ENCODE data around the gene MYBBP1A. TPM values are rescaled to one million over a fixed set of nuclear protein-coding genes. Genes with fewer than 3 reads are reported as not detected.
A peak's percentile ranks its signal among the peaks of the same experiment; 100 is the strongest.

MYBBP1A gene
- total and polyA plus RNA-seq, 12 donors: 18.7 to 30.3 (median 23.4) TPM

GRCh38 chr17:4569591-4569990 lies 14.4 kb upstream of the MYBBP1A start:
- H3K4me1 ChIP-seq: peaks cover 0 to 18% (median 7%) of the 10 kb centered on the region in 9 donors
- H3K27ac ChIP-seq: no peak overlapping the region
- H3K4me3 ChIP-seq: no peak overlapping the region
- TF ChIP-seq, protein P1, sequence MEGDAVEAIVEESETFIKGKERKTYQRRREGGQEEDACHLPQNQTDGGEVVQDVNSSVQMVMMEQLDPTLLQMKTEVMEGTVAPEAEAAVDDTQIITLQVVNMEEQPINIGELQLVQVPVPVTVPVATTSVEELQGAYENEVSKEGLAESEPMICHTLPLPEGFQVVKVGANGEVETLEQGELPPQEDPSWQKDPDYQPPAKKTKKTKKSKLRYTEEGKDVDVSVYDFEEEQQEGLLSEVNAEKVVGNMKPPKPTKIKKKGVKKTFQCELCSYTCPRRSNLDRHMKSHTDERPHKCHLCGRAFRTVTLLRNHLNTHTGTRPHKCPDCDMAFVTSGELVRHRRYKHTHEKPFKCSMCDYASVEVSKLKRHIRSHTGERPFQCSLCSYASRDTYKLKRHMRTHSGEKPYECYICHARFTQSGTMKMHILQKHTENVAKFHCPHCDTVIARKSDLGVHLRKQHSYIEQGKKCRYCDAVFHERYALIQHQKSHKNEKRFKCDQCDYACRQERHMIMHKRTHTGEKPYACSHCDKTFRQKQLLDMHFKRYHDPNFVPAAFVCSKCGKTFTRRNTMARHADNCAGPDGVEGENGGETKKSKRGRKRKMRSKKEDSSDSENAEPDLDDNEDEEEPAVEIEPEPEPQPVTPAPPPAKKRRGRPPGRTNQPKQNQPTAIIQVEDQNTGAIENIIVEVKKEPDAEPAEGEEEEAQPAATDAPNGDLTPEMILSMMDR (IDR thresholded peaks at IDR 0.05): no peak
- no peaks in the 10 kb centered on the region for H3K36me3 ChIP-seq
- no peak for DNase-seq
- WGBS, 2 donors: 90 to 94% methylated on average over 1 of the region's 1 CpG
- H3K27me3 ChIP-seq: no peaks in the 10 kb centered on the region
- ATAC-seq: no peak
- H3K9me3 ChIP-seq: no peaks in the 10 kb centered on the region
- intact Hi-C loops (cut with DNase I): loop anchor here in 3 of 10 donors (5.0 kb wide), 3 partner anchors 33 to 147 kb away; no protein-coding TSS in a partner anchor

GRCh38 chr17:4566785-4567184 lies 11.6 kb upstream of the MYBBP1A start:
- no peaks in the 10 kb centered on the region for H3K27me3 ChIP-seq
- TF ChIP-seq, protein P1 (IDR thresholded peaks at IDR 0.05): peak; percentile 77 to 85 (median 80)
- intact Hi-C loops (cut with DNase I): loop anchor here (1.0 to 5.0 kb wide), 9 partner anchors 36 to 146 kb away; no protein-coding TSS in a partner anchor
- peak; percentile 82 to 95 (median 88) for ATAC-seq
- 22 to 23% methylated on average over 5 of the region's 5 CpGs for WGBS, 2 donors
- peak overlapping the region in 1 of 10 donors; percentile 25 for H3K27ac ChIP-seq
- H3K36me3 ChIP-seq: no peaks in the 10 kb centered on the region
- H3K4me3 ChIP-seq: no peak overlapping the region
- H3K9me3 ChIP-seq: no peaks in the 10 kb centered on the region
- H3K4me1 ChIP-seq: peaks cover 0 to 32% (median 15%) of the 10 kb centered on the region in 9 donors
- DNase-seq: peak in 1 of 2 donors; percentile 74

- intact Hi-C loops (cut with DNase I): loop anchor here (1.0 to 5.0 kb wide), 9 partner anchors 37 to 145 kb away; no protein-coding TSS in a partner anchor
- peaks cover 0 to 32% (median 15%) of the 10 kb centered on the region in 9 donors for H3K4me1 ChIP-seq
- peak in 1 of 2 donors; percentile 68 for DNase-seq
- H3K36me3 ChIP-seq: no peaks in the 10 kb centered on the region
- TF ChIP-seq, protein P1 (IDR thresholded peaks at IDR 0.05): peak; percentile 75 to 87 (median 81)
- H3K27ac ChIP-seq: peak overlapping the region in 3 of 10 donors; percentile 19 to 43 (median 32)
- H3K4me3 ChIP-seq: no peak overlapping the region
- ATAC-seq: peak; percentile 64 to 93 (median 84)
- H3K9me3 ChIP-seq: no peaks in the 10 kb centered on the region
- 33 to 34% methylated on average over 16 of the region's 16 CpGs for WGBS, 2 donors
- no peaks in the 10 kb centered on the region for H3K27me3 ChIP-seq
These were observed 10.3 kb upstream of the MYBBP1A start for GRCh38 chr17:4565209-4566141.

Data from heart right ventricle (tissue), 16 donors.